ENCODE results near the gene SLC15A3.

Gene SLC15A3

GRCh38 chr11:60992842-60993409 lies 41.0 kb upstream of the SLC15A3 start:
- H3F3A ChIP-seq (ENCODE audit: insufficient read depth): no peaks in the 10 kb centered on the region
- no peak overlapping the region for H3K4me3 ChIP-seq (ENCODE audit: insufficient read depth, low read length, poor library complexity, severe bottlenecking)
- TF ChIP-seq EZH2phosphoT487 (conservative IDR thresholded peaks at IDR 0.05; ENCODE audit: low read length): no peak
- TF ChIP-seq, protein P1, sequence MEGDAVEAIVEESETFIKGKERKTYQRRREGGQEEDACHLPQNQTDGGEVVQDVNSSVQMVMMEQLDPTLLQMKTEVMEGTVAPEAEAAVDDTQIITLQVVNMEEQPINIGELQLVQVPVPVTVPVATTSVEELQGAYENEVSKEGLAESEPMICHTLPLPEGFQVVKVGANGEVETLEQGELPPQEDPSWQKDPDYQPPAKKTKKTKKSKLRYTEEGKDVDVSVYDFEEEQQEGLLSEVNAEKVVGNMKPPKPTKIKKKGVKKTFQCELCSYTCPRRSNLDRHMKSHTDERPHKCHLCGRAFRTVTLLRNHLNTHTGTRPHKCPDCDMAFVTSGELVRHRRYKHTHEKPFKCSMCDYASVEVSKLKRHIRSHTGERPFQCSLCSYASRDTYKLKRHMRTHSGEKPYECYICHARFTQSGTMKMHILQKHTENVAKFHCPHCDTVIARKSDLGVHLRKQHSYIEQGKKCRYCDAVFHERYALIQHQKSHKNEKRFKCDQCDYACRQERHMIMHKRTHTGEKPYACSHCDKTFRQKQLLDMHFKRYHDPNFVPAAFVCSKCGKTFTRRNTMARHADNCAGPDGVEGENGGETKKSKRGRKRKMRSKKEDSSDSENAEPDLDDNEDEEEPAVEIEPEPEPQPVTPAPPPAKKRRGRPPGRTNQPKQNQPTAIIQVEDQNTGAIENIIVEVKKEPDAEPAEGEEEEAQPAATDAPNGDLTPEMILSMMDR (IDR thresholded peaks at IDR 0.05; ENCODE audit: insufficient read depth, low read length, poor library complexity, severe bottlenecking): no peak
- H3K4me2 ChIP-seq (ENCODE audit: low read depth, low read length, poor library complexity, severe bottlenecking): no peak overlapping the region
- H2AFZ ChIP-seq (ENCODE audit: low read depth, low read length, severe bottlenecking): no peak overlapping the region
- H3K79me2 ChIP-seq (ENCODE audit: insufficient read depth, low read length): no peaks in the 10 kb centered on the region
- H3K9ac ChIP-seq (ENCODE audit: low read length): no peak overlapping the region
- no peaks in the 10 kb centered on the region for H4K20me1 ChIP-seq (ENCODE audit: low read depth, low read length)
- H3K27me3 ChIP-seq (ENCODE audit: low read length): no peaks in the 10 kb centered on the region
- H3K9me2 ChIP-seq (replicated peaks; ENCODE audit: insufficient read depth, low read length): no peaks in the 10 kb centered on the region
- H3K36me3 ChIP-seq (ENCODE audit: low read length): no peaks in the 10 kb centered on the region
- no peaks in the 10 kb centered on the region for H3K9me3 ChIP-seq (ENCODE audit: insufficient read depth, low read length)
- no peak overlapping the region for H3K27ac ChIP-seq (ENCODE audit: low read depth, low read length)

DNA sequence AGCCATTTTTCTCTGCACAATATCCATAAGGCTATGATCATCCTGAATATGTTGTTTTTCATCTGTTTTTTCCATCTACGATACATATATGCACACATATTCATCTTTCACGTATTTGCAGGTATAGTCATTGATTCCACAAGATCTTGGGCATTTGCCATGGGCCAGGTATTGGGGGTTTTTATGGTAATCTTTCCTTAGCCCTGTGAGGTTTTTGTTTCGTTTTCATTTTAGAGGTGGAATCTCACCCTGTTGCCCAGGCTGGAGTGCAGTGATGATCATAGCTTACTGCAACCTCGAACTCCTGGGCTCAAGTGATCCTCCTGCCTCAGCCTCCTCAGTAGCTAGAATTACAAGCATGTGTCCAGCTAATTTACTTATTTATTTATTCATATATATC lies 39.5 kb upstream of the SLC15A3 start:
- no peak overlapping the region for H3K4me2 ChIP-seq (ENCODE audit: low read depth, low read length, poor library complexity, severe bottlenecking)
- H2AFZ ChIP-seq (ENCODE audit: low read depth, low read length, severe bottlenecking): no peak overlapping the region
- no peaks in the 10 kb centered on the region for H3K79me2 ChIP-seq (ENCODE audit: insufficient read depth, low read length)
- no peak overlapping the region for H3K9ac ChIP-seq (ENCODE audit: low read length)
- H3K27ac ChIP-seq (ENCODE audit: low read depth, low read length): no peak overlapping the region
- H3K9me2 ChIP-seq (replicated peaks; ENCODE audit: insufficient read depth, low read length): no peaks in the 10 kb centered on the region
- H3K9me3 ChIP-seq (ENCODE audit: insufficient read depth, low read length): no peaks in the 10 kb centered on the region
- H3F3A ChIP-seq (ENCODE audit: insufficient read depth): no peaks in the 10 kb centered on the region
- no peaks in the 10 kb centered on the region for H4K20me1 ChIP-seq (ENCODE audit: low read depth, low read length)
- H3K27me3 ChIP-seq (ENCODE audit: low read length): no peaks in the 10 kb centered on the region
- no peaks in the 10 kb centered on the region for H3K36me3 ChIP-seq (ENCODE audit: low read length)
- no peak overlapping the region for H3K4me3 ChIP-seq (ENCODE audit: insufficient read depth, low read length, poor library complexity, severe bottlenecking)
- no peak for TF ChIP-seq EZH2phosphoT487 (conservative IDR thresholded peaks at IDR 0.05; ENCODE audit: low read length)
- TF ChIP-seq, protein P1 (IDR thresholded peaks at IDR 0.05; ENCODE audit: insufficient read depth, low read length, poor library complexity, severe bottlenecking): no peak

DNA sequence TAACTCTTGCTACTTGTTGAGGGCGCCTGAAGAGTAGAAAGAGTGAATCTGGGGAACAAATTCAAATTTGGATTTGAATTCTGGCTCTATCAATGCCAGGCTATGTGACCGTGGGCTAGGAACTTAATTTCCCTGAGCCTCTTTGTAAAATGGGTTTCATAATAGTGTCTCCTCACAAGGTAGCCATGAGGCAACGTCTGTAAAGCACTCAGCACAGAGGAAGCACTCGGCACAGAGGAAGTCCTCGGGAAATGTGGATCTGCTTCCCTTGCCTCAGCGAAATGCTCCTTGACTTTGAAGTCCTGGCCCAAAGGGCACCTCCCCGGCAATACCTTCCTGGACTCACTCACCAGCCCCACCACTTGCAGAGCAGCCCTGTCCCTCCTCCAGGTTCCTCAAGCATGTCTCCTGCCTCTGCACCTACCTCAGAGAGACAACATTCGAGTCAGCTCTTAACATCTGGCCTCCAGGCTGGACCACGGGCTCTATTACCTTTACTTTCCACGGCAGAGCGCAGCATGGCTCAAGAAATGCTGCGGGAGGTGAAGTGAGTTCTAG lies 37.2 kb upstream of the SLC15A3 start:
- Histone ChIP-seq H4K20me1 (ENCODE audit: low read depth, low read length) (no peaks in the 10 kb centered on the region), H3K4me3 (ENCODE audit: insufficient read depth, low read length, poor library complexity, severe bottlenecking) (no peak overlapping the region), H3K27ac (ENCODE audit: low read depth, low read length) (no peak overlapping the region), H2AFZ (ENCODE audit: low read depth, low read length, severe bottlenecking) (no peak overlapping the region), H3K9me2 (replicated peaks; ENCODE audit: insufficient read depth, low read length) (no peaks in the 10 kb centered on the region), H3K9me3 (ENCODE audit: insufficient read depth, low read length) (no peaks in the 10 kb centered on the region), H3F3A (ENCODE audit: insufficient read depth) (no peaks in the 10 kb centered on the region), H3K27me3 (ENCODE audit: low read length) (no peaks in the 10 kb centered on the region), H3K36me3 (ENCODE audit: low read length) (no peaks in the 10 kb centered on the region), H3K79me2 (ENCODE audit: insufficient read depth, low read length) (no peaks in the 10 kb centered on the region), H3K4me2 (ENCODE audit: low read depth, low read length, poor library complexity, severe bottlenecking) (no peak overlapping the region), H3K9ac (ENCODE audit: low read length) (no peak overlapping the region)
- TF ChIP-seq, protein P1 (IDR thresholded peaks at IDR 0.05; ENCODE audit: insufficient read depth, low read length, poor library complexity, severe bottlenecking): no peak
- no peak for TF ChIP-seq EZH2phosphoT487 (conservative IDR thresholded peaks at IDR 0.05; ENCODE audit: low read length)
